Parathyroid adenoma (tissue), 2 donors: ENCODE measurements around the gene SLC38A8.

Source experiments
- H2AFZ ChIP-seq: fragments of 300-600 bp; sonication (generic); one replicate; pipeline ENCODE4 v1.7.0; 2017; ENCODE audit warnings: antibody characterized with exemption, mild to moderate bottlenecking
- H3K27ac ChIP-seq: fragments of 300-600 bp; sonication (generic); one replicate; pipeline ENCODE4 v1.7.0; 2017
- H3K27me3 ChIP-seq: fragments of 300-600 bp; sonication (generic); one replicate; pipeline ENCODE4 v1.7.0; 2017; ENCODE audit warnings: low read length; ENCODE audit not compliant: control insufficient read depth, insufficient read depth
- H3K36me3 ChIP-seq: fragments of 300-600 bp; sonication (generic); one replicate; pipeline ENCODE4 v1.7.0; 2017; ENCODE audit warnings: low read length; ENCODE audit not compliant: control insufficient read depth, insufficient read depth
- H3K4me1 ChIP-seq: fragments of 300-600 bp; sonication (generic); one replicate; pipeline ENCODE4 v1.7.0; 2017; ENCODE audit warnings: control low read depth
- H3K4me2 ChIP-seq: fragments of 300-600 bp; sonication (generic); one replicate; pipeline ENCODE4 v1.7.0; 2017; ENCODE audit warnings: low read length
- H3K4me3 ChIP-seq: fragments of 300-600 bp; sonication (generic); one replicate; pipeline ENCODE4 v1.7.0; 2017; ENCODE audit warnings: low read depth, low read length
- H3K79me2 ChIP-seq: fragments of 300-600 bp; sonication (generic); one replicate; pipeline ENCODE4 v1.7.0; 2017; ENCODE audit warnings: control low read depth
- H3K9ac ChIP-seq: fragments of 300-600 bp; sonication (generic); one replicate; pipeline ENCODE4 v1.7.0; 2017; ENCODE audit warnings: mild to moderate bottlenecking
- H3K9me3 ChIP-seq: fragments of 300-600 bp; sonication (generic); one replicate; pipeline ENCODE4 v1.7.0; 2017; ENCODE audit warnings: low read length; ENCODE audit not compliant: control insufficient read depth
- TF ChIP-seq, protein P1 (sequence below): fragments of 300-600 bp; sonication (generic); IDR thresholded peaks from one replicate; pipeline ENCODE4 v1.7.0; 2017; ENCODE audit warnings: antibody characterized with exemption, mild to moderate bottlenecking
- donor health status: primary hyperparathyroidism.

SLC38A8 gene

DNA sequence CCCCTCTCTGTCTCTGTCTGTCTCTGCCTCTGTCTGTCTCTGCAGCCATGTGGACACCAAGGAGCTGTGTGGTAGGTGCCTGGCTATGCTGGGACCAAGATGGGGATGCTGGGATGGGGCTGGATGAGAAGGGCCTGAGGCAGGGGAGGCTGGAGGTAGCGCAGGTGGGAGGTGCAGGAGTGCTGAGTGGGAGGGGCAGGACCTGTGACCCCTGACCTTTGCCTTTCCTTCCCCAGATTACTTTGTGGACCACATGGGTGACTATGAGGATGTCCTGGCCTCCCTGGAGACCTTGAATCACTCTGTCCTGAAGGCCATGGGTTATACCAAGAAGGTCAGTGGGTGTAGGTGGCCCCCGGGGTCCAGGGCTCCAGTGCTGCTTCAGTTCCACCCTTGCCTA, 61.8 kb downstream of the SLC38A8 start:
- Histone ChIP-seq H3K9me3 (no peaks in the 10 kb centered on the region), H3K79me2 (no peaks in the 10 kb centered on the region), H3K4me2 (no peak overlapping the region), H3K36me3 (no peaks in the 10 kb centered on the region), H3K4me1 (no peaks in the 10 kb centered on the region), H2AFZ (no peak overlapping the region), H3K27ac (no peak overlapping the region), H3K9ac (no peak overlapping the region), H3K27me3 (no peaks in the 10 kb centered on the region), H3K4me3 (no peak overlapping the region)
- TF ChIP-seq, protein P1, sequence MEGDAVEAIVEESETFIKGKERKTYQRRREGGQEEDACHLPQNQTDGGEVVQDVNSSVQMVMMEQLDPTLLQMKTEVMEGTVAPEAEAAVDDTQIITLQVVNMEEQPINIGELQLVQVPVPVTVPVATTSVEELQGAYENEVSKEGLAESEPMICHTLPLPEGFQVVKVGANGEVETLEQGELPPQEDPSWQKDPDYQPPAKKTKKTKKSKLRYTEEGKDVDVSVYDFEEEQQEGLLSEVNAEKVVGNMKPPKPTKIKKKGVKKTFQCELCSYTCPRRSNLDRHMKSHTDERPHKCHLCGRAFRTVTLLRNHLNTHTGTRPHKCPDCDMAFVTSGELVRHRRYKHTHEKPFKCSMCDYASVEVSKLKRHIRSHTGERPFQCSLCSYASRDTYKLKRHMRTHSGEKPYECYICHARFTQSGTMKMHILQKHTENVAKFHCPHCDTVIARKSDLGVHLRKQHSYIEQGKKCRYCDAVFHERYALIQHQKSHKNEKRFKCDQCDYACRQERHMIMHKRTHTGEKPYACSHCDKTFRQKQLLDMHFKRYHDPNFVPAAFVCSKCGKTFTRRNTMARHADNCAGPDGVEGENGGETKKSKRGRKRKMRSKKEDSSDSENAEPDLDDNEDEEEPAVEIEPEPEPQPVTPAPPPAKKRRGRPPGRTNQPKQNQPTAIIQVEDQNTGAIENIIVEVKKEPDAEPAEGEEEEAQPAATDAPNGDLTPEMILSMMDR: no peak

DNA sequence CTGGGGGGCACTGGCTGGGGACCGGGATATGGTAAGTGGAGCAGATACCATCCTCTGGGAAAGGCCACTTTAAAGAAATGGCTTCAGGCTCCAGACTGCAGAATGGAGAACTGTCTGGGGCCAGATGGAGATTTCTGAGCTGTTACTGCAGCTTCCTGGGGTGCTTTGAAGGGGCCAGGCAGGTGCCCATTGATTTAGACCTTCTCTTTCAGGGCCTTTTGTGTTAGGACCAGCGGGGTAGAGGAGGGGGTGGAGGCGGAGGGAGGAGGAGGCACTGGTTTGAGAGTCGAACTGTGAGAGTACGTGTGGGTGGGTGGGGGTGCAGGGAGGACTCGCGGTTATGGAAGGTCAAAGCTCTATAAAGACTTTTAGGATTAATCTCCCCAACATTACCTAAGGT, 63.2 kb downstream of the SLC38A8 start:
- Histone ChIP-seq H3K4me2 (no peak overlapping the region), H3K36me3 (no peaks in the 10 kb centered on the region), H3K9ac (no peak overlapping the region), H3K27me3 (no peaks in the 10 kb centered on the region), H3K4me3 (no peak overlapping the region), H3K79me2 (no peaks in the 10 kb centered on the region), H3K27ac (no peak overlapping the region), H3K4me1 (no peaks in the 10 kb centered on the region), H3K9me3 (no peaks in the 10 kb centered on the region), H2AFZ (no peak overlapping the region)
- TF ChIP-seq, protein P1: no peak

DNA sequence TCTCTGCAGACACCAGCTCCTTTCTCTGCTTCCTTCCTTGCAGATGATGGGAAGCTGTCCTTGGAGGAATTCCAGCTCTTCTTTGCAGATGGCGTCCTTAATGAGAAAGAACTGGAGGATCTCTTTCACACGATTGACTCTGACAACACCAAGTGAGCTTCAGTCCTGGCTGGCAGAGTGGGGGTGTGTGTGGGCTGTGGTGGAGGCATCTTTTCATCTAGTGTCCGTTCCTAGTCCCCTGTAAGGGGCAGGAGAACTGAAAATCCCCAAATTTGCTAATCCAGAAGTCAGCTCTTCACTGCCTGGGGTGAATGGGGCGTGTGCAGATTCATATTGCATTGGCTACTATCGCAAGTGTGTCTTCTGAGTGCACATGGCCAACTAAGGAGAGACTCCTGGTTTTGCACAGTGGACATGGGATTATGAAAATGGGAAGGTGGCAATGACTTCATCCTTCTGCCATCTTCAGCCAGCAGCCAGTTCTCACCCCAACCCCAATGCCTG, 64.1 kb downstream of the SLC38A8 start:
- Histone ChIP-seq H3K4me3 (no peak overlapping the region), H2AFZ (no peak overlapping the region), H3K27ac (no peak overlapping the region), H3K4me2 (no peak overlapping the region), H3K79me2 (no peaks in the 10 kb centered on the region), H3K27me3 (no peaks in the 10 kb centered on the region), H3K4me1 (no peaks in the 10 kb centered on the region), H3K9ac (no peak overlapping the region), H3K9me3 (no peaks in the 10 kb centered on the region), H3K36me3 (no peaks in the 10 kb centered on the region)
- TF ChIP-seq, protein P1: no peak

DNA sequence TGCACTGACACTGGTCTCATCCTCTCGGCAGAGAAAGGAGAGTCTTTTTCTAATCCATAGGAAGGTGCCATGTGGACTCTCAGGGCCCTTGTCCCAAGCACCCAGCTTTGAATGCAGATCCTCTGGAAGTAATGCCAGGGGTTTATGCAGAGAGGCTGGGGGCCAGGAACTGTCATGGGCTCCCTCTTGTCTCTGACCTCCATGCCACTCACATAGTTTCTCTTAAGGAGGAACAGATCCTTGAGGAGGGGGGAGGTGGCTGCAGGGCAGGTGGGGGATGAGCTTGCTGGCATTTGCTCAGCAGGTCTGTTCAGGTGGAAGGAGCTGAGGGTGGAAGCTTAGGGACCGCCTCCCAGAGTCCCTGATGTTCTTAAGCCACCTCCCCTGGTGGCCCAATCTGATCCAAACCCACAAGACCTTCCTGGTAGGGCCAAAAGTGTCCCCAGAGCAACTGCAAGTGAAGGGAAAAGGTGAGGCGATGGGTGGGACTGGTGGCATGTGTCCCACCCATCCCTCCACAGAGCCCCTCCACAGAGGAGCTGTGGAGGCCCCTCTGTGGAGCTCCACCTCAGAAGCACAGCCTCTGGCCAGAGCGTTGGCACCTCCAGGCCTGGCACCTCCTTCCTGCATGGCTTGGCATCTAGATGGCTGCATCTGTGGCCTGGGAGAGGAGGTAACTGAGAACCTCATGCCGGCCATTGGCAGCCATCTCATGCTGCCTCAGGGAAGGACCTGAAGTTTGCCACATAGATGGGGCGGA, 65.4 kb downstream of the SLC38A8 start:
- H3K27ac ChIP-seq: no peak overlapping the region
- H2AFZ ChIP-seq: no peak overlapping the region
- H3K4me3 ChIP-seq: no peak overlapping the region
- no peak overlapping the region for H3K4me2 ChIP-seq
- no peaks in the 10 kb centered on the region for H3K27me3 ChIP-seq
- H3K9me3 ChIP-seq: no peaks in the 10 kb centered on the region
- H3K4me1 ChIP-seq: no peaks in the 10 kb centered on the region
- H3K36me3 ChIP-seq: no peaks in the 10 kb centered on the region
- no peak overlapping the region for H3K9ac ChIP-seq
- TF ChIP-seq, protein P1: no peak
- no peaks in the 10 kb centered on the region for H3K79me2 ChIP-seq
